Coronary artery (tissue), 2 donors: ENCODE data around the gene RSBN1L.
"Not testable (repeated sequence)": the region's sequence is repeated elsewhere in the genome, so short reads cannot be mapped to it uniquely, and the experiment has no call there.

Source experiments
- DNase-seq: peaks from one replicate; pipeline ENCODE4 v3.0.0-alpha.2; 2017; ENCODE audit warnings: low spot score
- H3K27ac ChIP-seq, 2 donors: fragments of 200-600 bp; sonication (generic); one replicate each; pipeline ENCODE4 v1.5.1; 2016 to 2019
- H3K4me3 ChIP-seq: fragments of 200-600 bp; sonication (generic); 2 replicates; pipeline ENCODE4 v1.5.1; 2016; ENCODE audit warnings: mild to moderate bottlenecking, moderate library complexity
- CTCF ChIP-seq: fragments of 200-600 bp; sonication (generic); IDR thresholded peaks from one replicate; pipeline ENCODE4 v1.5.1; 2019; ENCODE audit warnings: antibody characterized with exemption

Gene RSBN1L

GRCh38 chr7:77710861-77711260 lies 14.6 kb downstream of the RSBN1L start:
- no peak overlapping the region for H3K4me3 ChIP-seq
- DNase-seq = no peak
- H3K27ac ChIP-seq = no peak overlapping the region
- no peak for TF ChIP-seq CTCF

DNA sequence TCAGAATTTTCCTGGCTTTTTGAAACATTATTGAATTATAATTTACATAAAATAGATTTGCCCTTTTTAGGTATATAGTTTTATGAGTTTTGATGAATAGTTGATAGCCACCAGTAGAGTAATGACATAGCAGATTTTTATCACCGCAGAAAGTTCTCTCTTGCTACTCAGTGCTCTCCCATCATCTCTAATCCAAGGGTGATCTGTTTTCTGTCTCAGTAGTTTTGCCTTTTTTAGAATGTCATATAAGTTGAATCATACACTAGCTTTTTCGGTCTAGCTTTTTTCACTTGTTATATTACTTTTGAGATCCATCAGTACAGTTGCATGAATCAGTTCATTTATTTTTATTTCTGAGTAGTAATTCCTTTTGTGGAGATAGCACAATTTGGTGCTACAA lies 17.9 kb downstream of the RSBN1L start:
- DNase-seq = no peak
- Histone ChIP-seq H3K27ac (no peak overlapping the region), H3K4me3 (no peak overlapping the region)
- no peak for TF ChIP-seq CTCF

- not testable (repeated sequence) for H3K27ac ChIP-seq, DNase-seq, H3K4me3 ChIP-seq
Observed at GRCh38 chr7:77714931-77715330, 18.7 kb downstream of the RSBN1L start.

DNA sequence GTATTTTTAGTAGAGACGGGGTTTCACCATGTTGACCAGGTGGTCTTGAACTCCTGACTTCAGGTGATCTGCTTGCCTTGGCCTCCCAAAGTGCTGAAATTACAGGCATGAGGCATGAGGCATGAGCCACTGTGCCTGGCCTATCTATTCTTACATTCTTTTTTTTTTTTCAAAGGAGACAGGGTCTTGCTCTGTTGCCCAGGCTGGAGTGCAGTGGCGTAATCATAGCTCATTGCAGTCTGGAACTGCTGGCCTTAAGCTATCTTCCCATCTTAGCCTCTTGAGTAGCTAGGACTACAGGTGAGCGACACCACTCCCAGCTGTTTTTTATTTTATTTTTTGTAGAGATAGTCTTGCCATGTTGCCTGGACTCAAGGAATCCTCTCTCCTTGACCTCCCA lies 20.5 kb downstream of the RSBN1L start:
- no peak for DNase-seq
- no peak overlapping the region for H3K4me3 ChIP-seq
- no peak for TF ChIP-seq CTCF
- H3K27ac ChIP-seq = no peak overlapping the region

DNA sequence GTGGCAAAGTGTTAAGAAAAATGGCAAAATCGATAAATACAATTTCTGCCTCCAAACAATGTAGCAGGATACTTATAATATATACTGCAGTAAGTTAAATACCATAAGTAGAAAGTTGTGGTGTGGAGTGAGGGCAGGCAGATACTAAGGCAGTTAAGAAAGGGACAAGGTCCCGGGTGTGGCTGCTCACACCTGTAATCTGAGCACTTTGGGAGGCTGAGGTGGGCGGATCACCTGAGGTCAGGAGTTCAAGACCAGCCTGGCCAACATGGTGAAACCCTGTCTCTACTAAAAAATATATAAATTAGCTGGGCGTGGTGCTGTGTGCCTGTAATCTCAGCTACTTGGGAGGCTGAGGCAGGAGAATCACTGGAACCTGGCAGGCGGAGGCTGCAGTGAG lies 21.3 kb downstream of the RSBN1L start:
- H3K4me3 ChIP-seq, H3K27ac ChIP-seq, DNase-seq: not testable (repeated sequence)

GRCh38 chr7:77727527-77727926 lies 31.3 kb downstream of the RSBN1L start:
- Histone ChIP-seq H3K4me3 (no peak overlapping the region), H3K27ac (no peak overlapping the region)
- DNase-seq = no peak
- TF ChIP-seq CTCF = no peak

DNA sequence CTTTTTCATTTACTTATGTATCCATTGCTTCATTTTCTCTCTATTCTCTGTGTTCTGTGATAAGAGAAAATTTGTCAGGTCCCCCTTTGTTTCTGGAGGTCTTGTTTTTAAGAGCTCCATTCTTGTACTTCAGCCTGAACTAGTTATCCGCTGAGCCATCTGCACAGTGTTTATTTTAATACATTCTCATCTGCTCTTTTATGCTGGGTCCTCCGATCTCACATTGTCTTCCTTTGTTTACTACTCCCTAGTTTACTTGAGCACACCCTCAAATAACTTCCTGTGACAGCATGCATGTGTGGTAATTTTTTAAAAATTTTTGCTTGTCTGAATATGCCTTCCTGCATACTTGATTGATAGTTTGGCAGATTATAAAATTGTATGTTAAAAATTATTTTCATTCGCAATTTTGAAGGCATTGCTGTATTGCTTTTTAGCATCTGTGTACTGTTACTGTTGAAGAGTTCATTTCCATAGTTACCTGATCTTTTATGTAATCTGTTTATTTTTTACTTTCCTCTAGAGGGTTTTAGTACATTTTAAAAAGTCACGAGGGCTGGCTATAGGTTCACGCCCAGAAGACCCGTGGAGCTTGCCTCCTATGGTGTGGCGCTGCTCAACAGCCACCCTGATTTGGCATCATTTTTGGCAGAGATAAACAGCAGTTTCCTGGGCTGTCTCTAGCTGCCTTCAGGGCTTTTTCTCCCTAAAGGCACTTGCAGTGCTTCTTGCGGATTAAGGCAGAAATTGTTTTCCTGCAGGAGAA lies 31.9 kb downstream of the RSBN1L start:
- Histone ChIP-seq H3K27ac (peak overlapping the region in 1 of 2 donors; percentile 27), H3K4me3 (no peak overlapping the region)
- TF ChIP-seq CTCF = no peak
- DNase-seq = no peak

- DNase-seq = no peak
- Histone ChIP-seq H3K27ac (no peak overlapping the region), H3K4me3 (no peak overlapping the region)
- no peak for TF ChIP-seq CTCF
Observed at GRCh38 chr7:77729574-77730348, 33.5 kb downstream of the RSBN1L start.
